Sigmoid colon (tissue), 7 donors: ENCODE data around the gene PDCD2L. TPM values are rescaled to one million over a fixed set of nuclear protein-coding genes. Genes with fewer than 3 reads are reported as not detected.

Source experiments
- DNase-seq: peaks from one replicate; pipeline ENCODE4 v3.0.0-alpha.2; 2019
- H3K27ac ChIP-seq, 4 donors: fragments of 200-600 bp; sonication (generic); one replicate each; pipeline ENCODE4 v1.5.1; 2016 to 2019; ENCODE audit warnings: mild to moderate bottlenecking in 1 of 4
- H3K27me3 ChIP-seq, 3 donors: fragments of 200-600 bp; sonication (generic); one replicate each; pipeline ENCODE4 v1.5.1; 2019; ENCODE audit warnings: mild to moderate bottlenecking in 1 of 3
- H3K36me3 ChIP-seq, 4 donors: fragments of 200-600 bp; sonication (generic); one replicate each; pipeline ENCODE4 v1.5.1; 2016 to 2019
- H3K4me1 ChIP-seq, 4 donors: fragments of 200-600 bp; sonication (generic); one replicate each; pipeline ENCODE4 v1.5.1; 2017 to 2019
- H3K4me3 ChIP-seq, 4 donors: fragments of 200-600 bp; sonication (generic); one replicate each; pipeline ENCODE4 v1.5.1; 2017 to 2019; ENCODE audit warnings: mild to moderate bottlenecking in 2 of 4, moderate library complexity in 1 of 4
- H3K9me3 ChIP-seq, 4 donors: fragments of 200-600 bp in 3 of 4; sonication (generic) in 3 of 4; one replicate each; pipeline versions ENCODE4 v1.5.1 to v1.6.1; 2013 to 2019
- EP300 ChIP-seq, 4 donors: sonication (generic); formaldehyde crosslinking; IDR thresholded peaks; one replicate each; pipeline ENCODE4 v1.6.1; 2017; ENCODE audit warnings: antibody characterized with exemption in 4 of 4
- POLR2A ChIP-seq, 2 donors: fragments of 450-650 bp; IDR thresholded peaks; one replicate each; pipeline ENCODE4 v1.6.1; 2016; ENCODE audit warnings: antibody characterized with exemption in 2 of 2, mild to moderate bottlenecking in 2 of 2, moderate library complexity in 2 of 2
- POLR2AphosphoS5 ChIP-seq, 4 donors: sonication (generic); formaldehyde crosslinking; IDR thresholded peaks; one replicate each; pipeline ENCODE4 v1.6.1; 2017; ENCODE audit warnings: antibody characterized with exemption in 4 of 4
- WGBS, 2 donors: extraction: QIAGEN DNeasy Blood & Tissue Kit; methylation state at CpG; one replicate each; pipeline ENCODE4 v1.1.7; 2013; 5-methylcytosine and 5-hydroxymethylcytosine counted together
- intact Hi-C: fragments of 100-400 bp; cut with DNase I; formaldehyde crosslinking; loops from one replicate; pipeline ENCODE4 v1.15.1; 2023
- polyA plus RNA-seq, 3 donors: library from polyadenylated mRNA; stranded (reverse); fragments of 200-250 nt; gene quantifications; one replicate each; pipeline ENCODE4 v1.2.3, GENCODE V29; 2013
- total RNA-seq, 4 donors: library from RNA; depleted of rRNA; stranded (reverse); fragments of >200 nt; gene quantifications; one replicate each; pipeline ENCODE4 v1.1.0, GENCODE V29; 2016
- TF ChIP-seq, protein P1 (sequence below), 4 experiments: fragments of 450-650 bp in 3 of 4; fragments of 200-600 bp in 1 of 4; IDR thresholded peaks; one replicate each; pipeline ENCODE4 v1.5.1; 2016 to 2019; ENCODE audit warnings: antibody characterized with exemption in 4 of 4, mild to moderate bottlenecking in 3 of 4, moderate library complexity in 2 of 4
- donor health status: healthy with polysubstance abuse.
- donor health status: Bipolar disorder and iron deficiency.
- donor health status: healthy.

Gene PDCD2L
- total and polyA plus RNA-seq, 7 donors: 6.0 to 14.8 (median 12.1) TPM

DNA sequence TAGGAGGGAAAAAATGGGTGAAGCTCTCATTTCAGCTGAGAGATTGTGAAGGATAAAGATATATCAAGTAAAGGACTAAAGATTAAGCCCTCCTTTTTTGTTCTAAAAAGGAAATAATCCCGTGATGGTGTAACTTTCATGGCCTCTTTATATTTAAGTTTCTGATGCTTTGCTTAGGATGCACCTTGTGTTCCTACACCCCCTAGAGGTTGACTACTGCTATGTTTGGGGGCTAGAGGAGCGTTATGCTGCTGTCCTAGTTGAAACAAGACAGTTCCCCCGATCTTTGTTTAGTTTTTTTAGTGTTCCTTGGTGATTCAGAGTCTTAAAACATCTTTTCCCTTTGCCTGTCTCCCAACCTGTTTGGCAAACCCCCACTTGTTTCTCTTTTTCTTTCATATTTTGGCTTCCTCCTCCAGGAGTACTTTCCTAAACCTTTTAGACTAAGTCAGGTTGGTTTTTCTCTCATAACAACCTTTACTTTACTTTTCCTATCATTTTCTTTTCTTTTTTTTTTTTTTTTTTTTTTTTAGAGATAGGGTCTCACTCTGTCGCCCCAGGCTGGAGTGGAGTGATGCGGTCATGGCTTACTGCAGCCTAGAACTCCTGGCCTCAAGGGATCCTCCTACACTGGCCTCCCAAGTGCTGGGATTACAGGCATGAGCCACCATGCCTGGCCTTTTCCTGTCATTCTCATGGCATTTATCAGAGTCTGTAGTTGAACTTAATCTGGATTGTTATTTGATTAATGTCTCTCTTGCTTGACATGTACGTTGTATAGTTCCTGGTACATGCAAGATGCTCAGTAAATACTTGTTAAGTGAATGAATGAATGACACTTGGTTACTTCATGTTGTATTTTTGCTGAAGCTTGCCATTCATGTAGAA is 26.8 kb downstream of the PDCD2L start:
- intact Hi-C loops: no loop called here
- no peak for DNase-seq
- no peak overlapping the region for H3K4me3 ChIP-seq
- 45 to 46% methylated on average over 6 of the region's 6 CpGs for WGBS, 2 donors
- H3K36me3 ChIP-seq: peaks cover 0 to 36% (median 20%) of the 10 kb centered on the region in 4 donors
- TF ChIP-seq POLR2A (IDR thresholded peaks at IDR 0.05): no peak
- TF ChIP-seq, protein P1, sequence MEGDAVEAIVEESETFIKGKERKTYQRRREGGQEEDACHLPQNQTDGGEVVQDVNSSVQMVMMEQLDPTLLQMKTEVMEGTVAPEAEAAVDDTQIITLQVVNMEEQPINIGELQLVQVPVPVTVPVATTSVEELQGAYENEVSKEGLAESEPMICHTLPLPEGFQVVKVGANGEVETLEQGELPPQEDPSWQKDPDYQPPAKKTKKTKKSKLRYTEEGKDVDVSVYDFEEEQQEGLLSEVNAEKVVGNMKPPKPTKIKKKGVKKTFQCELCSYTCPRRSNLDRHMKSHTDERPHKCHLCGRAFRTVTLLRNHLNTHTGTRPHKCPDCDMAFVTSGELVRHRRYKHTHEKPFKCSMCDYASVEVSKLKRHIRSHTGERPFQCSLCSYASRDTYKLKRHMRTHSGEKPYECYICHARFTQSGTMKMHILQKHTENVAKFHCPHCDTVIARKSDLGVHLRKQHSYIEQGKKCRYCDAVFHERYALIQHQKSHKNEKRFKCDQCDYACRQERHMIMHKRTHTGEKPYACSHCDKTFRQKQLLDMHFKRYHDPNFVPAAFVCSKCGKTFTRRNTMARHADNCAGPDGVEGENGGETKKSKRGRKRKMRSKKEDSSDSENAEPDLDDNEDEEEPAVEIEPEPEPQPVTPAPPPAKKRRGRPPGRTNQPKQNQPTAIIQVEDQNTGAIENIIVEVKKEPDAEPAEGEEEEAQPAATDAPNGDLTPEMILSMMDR (IDR thresholded peaks at IDR 0.05): peak in 2 of 4 experiments; percentile 27 to 46
- no peaks in the 10 kb centered on the region for H3K9me3 ChIP-seq
- peaks cover 0 to 50% (median 39%) of the 10 kb centered on the region in 4 donors for H3K4me1 ChIP-seq
- peak overlapping the region in 2 of 4 donors; percentile 35 to 38 for H3K27ac ChIP-seq
- no peaks in the 10 kb centered on the region for H3K27me3 ChIP-seq

DNA sequence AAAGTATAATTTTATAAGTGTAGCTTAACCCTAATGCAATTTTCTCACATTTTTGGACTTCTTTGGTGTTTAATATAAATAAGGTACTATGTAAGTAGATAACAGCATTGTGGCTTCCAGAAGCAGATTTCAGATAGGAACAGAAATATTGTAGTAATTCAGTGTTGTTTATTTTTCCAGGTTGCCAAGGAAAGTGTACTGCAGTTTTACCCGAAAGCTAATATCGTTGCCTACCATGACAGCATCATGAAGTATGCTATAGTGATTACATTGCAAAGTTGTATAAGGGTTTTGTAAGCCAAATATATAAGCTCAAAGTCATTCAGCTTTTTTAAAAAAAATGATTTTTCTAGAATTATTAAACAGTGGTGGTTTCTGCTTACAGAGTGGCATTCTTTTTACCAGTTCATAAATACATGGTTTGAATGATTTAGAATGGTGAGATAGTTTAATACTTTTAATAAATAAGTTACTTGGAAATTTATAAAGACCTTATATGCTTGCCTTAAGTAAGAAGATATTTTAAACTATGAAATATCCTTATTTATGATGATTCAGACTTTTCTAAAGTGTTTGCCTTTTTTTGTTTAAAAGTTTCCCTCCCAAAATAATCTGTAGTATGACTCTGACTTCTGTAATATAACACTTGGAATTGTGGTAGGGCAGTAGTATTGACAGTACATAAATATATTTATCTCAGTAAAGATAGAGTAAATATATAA is 27.6 kb downstream of the PDCD2L start:
- H3K4me1 ChIP-seq: peaks cover 0 to 50% (median 39%) of the 10 kb centered on the region in 4 donors
- intact Hi-C loops: no loop called here
- no peak overlapping the region for H3K4me3 ChIP-seq
- H3K27ac ChIP-seq: peak overlapping the region in 1 of 4 donors; percentile 38
- no peaks in the 10 kb centered on the region for H3K9me3 ChIP-seq
- H3K36me3 ChIP-seq: peaks cover 3 to 44% (median 26%) of the 10 kb centered on the region in 4 donors
- TF ChIP-seq POLR2A (IDR thresholded peaks at IDR 0.05): no peak
- TF ChIP-seq POLR2AphosphoS5 (IDR thresholded peaks at IDR 0.05): no peak
- TF ChIP-seq, protein P1 (IDR thresholded peaks at IDR 0.05): no peak
- no peak for TF ChIP-seq EP300 (IDR thresholded peaks at IDR 0.05)
- DNase-seq: no peak
- no peaks in the 10 kb centered on the region for H3K27me3 ChIP-seq
- WGBS, 2 donors: 65 to 71% methylated on average over 2 of the region's 2 CpGs

DNA sequence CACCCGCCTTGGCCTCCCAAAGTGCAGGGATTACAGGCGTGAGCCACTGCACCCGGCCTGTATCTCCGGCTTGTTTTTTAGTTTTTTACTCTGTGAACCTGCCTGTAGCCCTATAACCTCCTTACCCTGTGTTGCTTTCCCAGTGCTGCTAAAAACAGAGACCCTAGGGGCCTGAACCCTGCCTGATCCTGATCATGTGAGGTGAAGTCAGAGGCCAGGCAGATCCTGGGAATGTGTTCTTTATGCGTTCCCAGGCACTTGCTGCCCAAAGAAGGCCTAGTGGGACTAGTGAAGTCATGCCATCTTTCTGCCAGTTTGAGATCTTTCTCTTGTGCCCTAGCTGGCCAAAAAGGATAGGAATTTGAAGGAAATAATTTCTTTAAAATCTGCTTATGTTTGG is 28.6 kb downstream of the PDCD2L start:
- no peaks in the 10 kb centered on the region for H3K9me3 ChIP-seq
- no peak for TF ChIP-seq POLR2A (IDR thresholded peaks at IDR 0.05)
- TF ChIP-seq, protein P1 (IDR thresholded peaks at IDR 0.05): no peak
- TF ChIP-seq POLR2AphosphoS5 (IDR thresholded peaks at IDR 0.05): peak in 2 of 4 donors; percentile 7 to 29
- peak in 2 of 4 donors; percentile 2 to 75 for TF ChIP-seq EP300 (IDR thresholded peaks at IDR 0.05)
- H3K27ac ChIP-seq: peak overlapping the region in 1 of 4 donors; percentile 49
- intact Hi-C loops: no loop called here
- H3K27me3 ChIP-seq: no peaks in the 10 kb centered on the region
- no peak for DNase-seq
- peaks cover 0 to 45% (median 37%) of the 10 kb centered on the region in 4 donors for H3K4me1 ChIP-seq
- 91 to 92% methylated on average over 5 of the region's 5 CpGs for WGBS, 2 donors
- H3K36me3 ChIP-seq: peaks cover 3 to 54% (median 26%) of the 10 kb centered on the region in 4 donors
- no peak overlapping the region for H3K4me3 ChIP-seq

DNA sequence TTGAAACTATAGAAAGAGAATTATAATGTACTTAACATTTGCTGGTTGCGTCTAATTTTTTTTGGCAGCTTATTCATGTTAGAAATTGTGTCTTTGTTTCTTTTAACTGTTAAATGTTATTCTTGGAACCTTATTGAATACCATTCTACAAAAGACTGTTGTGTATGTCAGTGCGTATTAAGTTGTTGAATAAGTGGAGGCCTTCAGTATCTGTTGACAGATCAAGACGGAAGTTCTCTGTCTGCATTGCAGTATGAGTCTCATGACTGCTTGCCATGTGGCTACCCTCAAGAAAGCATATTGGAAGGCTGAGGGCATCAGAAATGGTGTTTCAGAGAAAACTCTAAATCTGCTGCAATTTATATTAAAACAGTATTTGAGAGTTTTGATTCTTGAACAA is 32.5 kb downstream of the PDCD2L start:
- no peak for DNase-seq
- Histone ChIP-seq H3K9me3 (no peaks in the 10 kb centered on the region), H3K27me3 (no peaks in the 10 kb centered on the region), H3K27ac (no peak overlapping the region), H3K36me3 (peaks cover 12 to 89% (median 33%) of the 10 kb centered on the region in 4 donors), H3K4me3 (no peak overlapping the region), H3K4me1 (peaks cover 0 to 16% (median 8%) of the 10 kb centered on the region in 4 donors)
- no peak for TF ChIP-seq EP300 (IDR thresholded peaks at IDR 0.05)
- TF ChIP-seq, protein P1 (IDR thresholded peaks at IDR 0.05): no peak
- 93 to 97% methylated on average over 3 of the region's 3 CpGs for WGBS, 2 donors
- intact Hi-C loops: no loop called here
